Epidermal melanocyte (primary cell): ENCODE results near the gene NSUN3.
"Not testable (repeated sequence)": the region's sequence is repeated elsewhere in the genome, so short reads cannot be mapped to it uniquely, and the experiment has no call there.

Source experiments
- DNase-seq: peaks from one replicate; pipeline ENCODE4 v3.0.0; 2011; ENCODE audit warnings: low spot score; ENCODE audit not compliant: insufficient read length

The NSUN3 gene

GRCh38 chr3:94066506-94067500 lies 3.9 kb downstream of the NSUN3 start:
- DNase-seq = no peak

- peak; percentile 31 for DNase-seq
Observed at GRCh38 chr3:94069194-94069813, 6.4 kb downstream of the NSUN3 start.

- DNase-seq = no peak
Observed at GRCh38 chr3:94070341-94070911, 7.6 kb downstream of the NSUN3 start.

GRCh38 chr3:94071713-94072284 lies 8.9 kb downstream of the NSUN3 start:
- no peak for DNase-seq

- DNase-seq = no peak
Observed at GRCh38 chr3:94076055-94076454, 13.2 kb downstream of the NSUN3 start.

- not testable (repeated sequence) for DNase-seq
Observed at GRCh38 chr3:94080552-94080951, 17.7 kb downstream of the NSUN3 start.

GRCh38 chr3:94081884-94082283 lies 19.0 kb downstream of the NSUN3 start:
- no peak for DNase-seq

GRCh38 chr3:94082391-94082937 lies 19.6 kb downstream of the NSUN3 start:
- DNase-seq = no peak

GRCh38 chr3:94083261-94083660 lies 20.4 kb downstream of the NSUN3 start:
- DNase-seq = no peak

- no peak for DNase-seq
Observed at GRCh38 chr3:94089126-94089525, 26.3 kb downstream of the NSUN3 start.

GRCh38 chr3:94092086-94092485 lies 29.2 kb downstream of the NSUN3 start:
- no peak for DNase-seq

- no peak for DNase-seq
Observed at GRCh38 chr3:94093151-94093550, 30.3 kb downstream of the NSUN3 start.

- no peak for DNase-seq
Observed at GRCh38 chr3:94095111-94095510, 32.2 kb downstream of the NSUN3 start.

GRCh38 chr3:94098452-94098851 lies 35.6 kb downstream of the NSUN3 start:
- DNase-seq = no peak

GRCh38 chr3:94099311-94099710 lies 36.5 kb downstream of the NSUN3 start:
- DNase-seq = no peak

GRCh38 chr3:94101860-94102259 lies 39.0 kb downstream of the NSUN3 start:
- DNase-seq = no peak

GRCh38 chr3:94106268-94106667 lies 43.4 kb downstream of the NSUN3 start:
- no peak for DNase-seq

GRCh38 chr3:94110232-94110631 lies 47.4 kb downstream of the NSUN3 start:
- not testable (repeated sequence) for DNase-seq

- DNase-seq = no peak
Observed at GRCh38 chr3:94110854-94111253, 48.0 kb downstream of the NSUN3 start.

- DNase-seq = no peak
Observed at GRCh38 chr3:94114666-94115065, 51.8 kb downstream of the NSUN3 start.

- DNase-seq = no peak
Observed at GRCh38 chr3:94115482-94115881, 52.6 kb downstream of the NSUN3 start.

- DNase-seq = no peak
Observed at GRCh38 chr3:94117729-94118128, 54.9 kb downstream of the NSUN3 start.
